Measurements from ENCODE around the gene SAV1. TPM values are rescaled to one million over a fixed set of nuclear protein-coding genes. Genes with fewer than 3 reads are reported as not detected.

SAV1 gene
- polyA plus RNA-seq, 2 of the 4 experiments (the other 2 are of a cell fraction) = 20.3 TPM

DNA sequence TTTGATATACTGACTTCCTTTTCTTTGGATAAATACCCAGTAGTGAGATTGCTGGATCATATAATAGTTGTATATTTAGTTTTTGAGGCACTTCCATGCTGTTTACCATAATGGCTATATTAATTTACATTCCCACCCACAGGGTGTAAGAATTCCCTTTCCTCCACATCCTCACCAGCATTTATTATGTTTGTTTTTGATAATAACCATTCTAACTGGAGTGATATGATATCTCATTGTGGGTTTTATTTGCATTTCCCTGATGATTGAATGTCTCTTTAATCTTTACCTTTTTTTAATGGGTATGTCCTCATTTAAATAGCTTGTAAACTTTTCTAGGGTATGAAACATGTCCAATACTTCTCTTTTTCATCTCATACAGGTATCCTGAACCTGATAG, 11.6 kb upstream of the SAV1 start:
- Histone ChIP-seq H3K4me2 (no peak overlapping the region), H3K4me1 (peaks cover 36% of the 10 kb centered on the region), H3K9me3 (no peaks in the 10 kb centered on the region), H3K27ac (no peak overlapping the region), H3K4me3 (no peak overlapping the region)
- ATAC-seq = no peak
- TF ChIP-seq CHD4 (IDR thresholded peaks at IDR 0.05; ENCODE audit: borderline replicate concordance) = no peak
- TF ChIP-seq HMGXB4 (CRISPR knock-in tag; IDR thresholded peaks at IDR 0.05; ENCODE audit: borderline replicate concordance) = no peak
- no peak for TF ChIP-seq HES2 (IDR thresholded peaks at IDR 0.05)
- DNase-seq (ENCODE audit: low read depth in 1 of 2, low spot score in 1 of 2) = no peak
- ChIA-PET POLR2A (no interaction called here), CTCF (interaction anchor here (0.6 kb wide), 1 partner anchor 8 kb away, joined by 3 read pairs; no protein-coding TSS in a partner anchor)
- FAIRE-seq = no peak

DNA sequence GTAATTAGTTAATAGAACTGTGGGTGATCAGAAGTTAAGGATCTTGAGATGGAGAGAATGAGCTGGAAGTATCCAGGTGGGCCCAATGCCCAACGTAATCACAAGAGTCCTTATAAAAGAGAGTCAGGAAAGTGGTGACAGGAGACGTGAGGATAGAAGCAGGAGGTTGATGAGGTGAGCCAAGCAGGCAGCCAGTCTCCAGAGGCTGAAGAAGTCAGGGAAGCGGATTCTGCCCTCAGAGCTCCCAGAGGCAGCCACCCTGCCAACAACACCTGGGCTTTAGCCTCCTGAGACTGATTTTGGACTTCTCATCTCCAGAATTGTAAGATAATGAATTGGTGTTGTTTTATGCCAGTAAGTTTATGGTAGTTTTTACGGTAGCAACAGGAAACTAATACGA, 10.1 kb upstream of the SAV1 start:
- H3K9me3 ChIP-seq = no peaks in the 10 kb centered on the region
- peak overlapping the region; percentile 34 to 43; a peak in 3 of 6 replicates for H3K27ac ChIP-seq
- FAIRE-seq = no peak
- ATAC-seq = peak in 1 of 2 experiments; percentile 33; a peak in 2 of 6 replicates
- peak overlapping the region; percentile 73 for H3K4me2 ChIP-seq
- DNase-seq (ENCODE audit: low read depth in 1 of 2, low spot score in 1 of 2) = no peak
- WGBS (ENCODE audit: missing lambda C conversion rate) = 89% methylated on average over 5 of the region's 5 CpGs
- TF ChIP-seq SREBF2 (IDR thresholded peaks at IDR 0.05) = no peak
- no peak for TF ChIP-seq MYC (IDR thresholded peaks at IDR 0.05; ENCODE audit: borderline replicate concordance, low read length)
- no peak for TF ChIP-seq PBX3 (IDR thresholded peaks at IDR 0.05)
- no peak for TF ChIP-seq CBX8 (IDR thresholded peaks at IDR 0.05)
- TF ChIP-seq ZNF302 (CRISPR knock-in tag; IDR thresholded peaks at IDR 0.05) = no peak
- no peak for TF ChIP-seq RNF2 (IDR thresholded peaks at IDR 0.05; ENCODE audit: borderline replicate concordance, low read depth)
- no peak for TF ChIP-seq FOSB (CRISPR knock-in tag; IDR thresholded peaks at IDR 0.05)
- H3K4me1 ChIP-seq = peaks cover 36% of the 10 kb centered on the region
- H3K4me3 ChIP-seq = no peak overlapping the region
- ChIA-PET POLR2A (interaction anchor here (1.4 kb wide), 1 partner anchor 10 kb away, joined by 12 read pairs; the partner anchor contains the start of gene SAV1), CTCF (interaction anchor here (1.8 to 1.9 kb wide), 2 partner anchors 10 to 76 kb away, joined by 4 to 5 read pairs; no protein-coding TSS in a partner anchor)

- H3K4me3 ChIP-seq = no peak overlapping the region
- ATAC-seq (peak; percentile 62 to 78; a peak in 5 of 6 replicates), FAIRE-seq (no peak), DNase-seq (ENCODE audit: low read depth in 1 of 2, low spot score in 1 of 2) (peak in 1 of 2 experiments; percentile 14)
- H3K4me1 ChIP-seq = peaks cover 36% of the 10 kb centered on the region
- ChIA-PET POLR2A (interaction anchor here (1.4 kb wide), 1 partner anchor 9 kb away, joined by 12 read pairs; the partner anchor contains the start of gene SAV1), CTCF (interaction anchor here (0.7 to 1.9 kb wide), 5 partner anchors 8 to 138 kb away, joined by 3 to 5 read pairs (median 4); no protein-coding TSS in a partner anchor)
- H3K27ac ChIP-seq = peak overlapping the region; percentile 43 to 70
- no peaks in the 10 kb centered on the region for H3K9me3 ChIP-seq
- TF ChIP-seq FOSL2 (IDR thresholded peaks at IDR 0.05) (no peak), FOSL2 (CRISPR knock-in tag; IDR thresholded peaks at IDR 0.05) (peak; percentile 62), ESRRA (IDR thresholded peaks at IDR 0.05; ENCODE audit: borderline replicate concordance, low read length) (no peak)
- WGBS (ENCODE audit: missing lambda C conversion rate) = 3% methylated on average over 5 of the region's 5 CpGs
- peak overlapping the region; percentile 73 for H3K4me2 ChIP-seq
Observed at GRCh38 chr14:50677527-50678063, 9.5 kb upstream of the SAV1 start.

DNA sequence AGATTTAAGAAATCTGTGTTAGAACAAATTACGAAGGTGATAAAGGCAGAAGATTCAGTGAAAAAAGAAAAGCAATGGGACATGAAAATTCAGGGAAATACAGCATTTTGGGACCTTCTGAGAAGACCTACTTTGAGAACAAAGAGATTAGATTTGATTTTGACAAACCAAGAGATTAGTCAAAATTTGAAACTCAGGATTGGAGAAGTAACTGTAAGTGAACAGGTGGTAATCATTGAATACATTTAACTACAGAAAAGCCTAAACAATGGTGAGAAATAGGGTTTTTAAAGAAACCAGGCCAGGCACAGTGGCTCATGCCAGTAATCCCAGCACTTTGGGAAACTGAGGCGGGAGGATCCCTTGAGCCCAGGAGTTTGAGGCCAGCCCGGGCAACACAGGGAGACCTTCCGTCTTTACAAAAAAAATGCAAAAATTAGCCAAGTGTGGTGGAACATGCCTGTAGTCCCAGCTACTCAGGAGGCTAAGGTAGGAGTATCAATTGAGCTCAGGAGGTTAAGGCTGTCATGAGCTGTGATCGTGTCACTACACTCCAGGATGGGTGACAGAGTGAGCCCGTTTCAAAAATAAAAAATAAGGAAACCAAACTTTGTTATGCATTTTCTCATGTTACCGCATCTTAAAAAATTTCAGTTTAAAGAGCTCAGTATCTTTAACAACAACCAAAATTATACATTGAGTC, 8.9 kb upstream of the SAV1 start:
- ChIA-PET POLR2A (interaction anchor here (1.4 kb wide), 1 partner anchor 9 kb away, joined by 12 read pairs; the partner anchor contains the start of gene SAV1), CTCF (interaction anchor here (0.7 to 1.9 kb wide), 6 partner anchors 8 to 138 kb away, joined by 3 to 5 read pairs (median 4); no protein-coding TSS in a partner anchor)
- Histone ChIP-seq H3K9me3 (no peaks in the 10 kb centered on the region), H3K4me1 (peaks cover 36% of the 10 kb centered on the region), H3K4me3 (no peak overlapping the region), H3K27ac (peak overlapping the region; percentile 43 to 70), H3K4me2 (peak overlapping the region; percentile 73)
- TF ChIP-seq RARB (CRISPR knock-in tag; IDR thresholded peaks at IDR 0.05) (no peak), NPAS2 (CRISPR knock-in tag; IDR thresholded peaks at IDR 0.05; ENCODE audit: borderline replicate concordance) (no peak), POLR2AphosphoS2 (conservative IDR thresholded peaks at IDR 0.05; ENCODE audit: low read length) (no peak)
- TF ChIP-seq, protein P1, sequence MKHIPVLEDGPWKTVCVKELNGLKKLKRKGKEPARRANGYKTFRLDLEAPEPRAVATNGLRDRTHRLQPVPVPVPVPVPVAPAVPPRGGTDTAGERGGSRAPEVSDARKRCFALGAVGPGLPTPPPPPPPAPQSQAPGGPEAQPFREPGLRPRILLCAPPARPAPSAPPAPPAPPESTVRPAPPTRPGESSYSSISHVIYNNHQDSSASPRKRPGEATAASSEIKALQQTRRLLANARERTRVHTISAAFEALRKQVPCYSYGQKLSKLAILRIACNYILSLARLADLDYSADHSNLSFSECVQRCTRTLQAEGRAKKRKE (CRISPR knock-in tag; IDR thresholded peaks at IDR 0.05; ENCODE audit: low read depth) = no peak
- DNase-seq (ENCODE audit: low read depth in 1 of 2, low spot score in 1 of 2) (no peak), FAIRE-seq (no peak), ATAC-seq (no peak)
- 84% methylated on average over 7 of the region's 7 CpGs for WGBS (ENCODE audit: missing lambda C conversion rate)
